ENCODE results near the gene ATP13A1.
"Not testable (repeated sequence)": the region's sequence is repeated elsewhere in the genome, so short reads cannot be mapped to it uniquely, and the experiment has no call there.

ATP13A1 gene

GRCh38 chr19:19663256-19664120 lies at the start of gene ATP13A1:
Gene ATP13A1, minus strand, starts transcription at chr19:19663676. Its CDS starts 10 bp downstream, at chr19:19663666.
- peak; percentile 98 for DNase-seq

GRCh38 chr19:19711934-19712828 lies 48.7 kb upstream of the ATP13A1 start:
- DNase-seq = no peak

- no peak for DNase-seq
These were observed 47.9 kb upstream of the ATP13A1 start for GRCh38 chr19:19711306-19711933.

GRCh38 chr19:19710506-19710905 lies 47.0 kb upstream of the ATP13A1 start:
- DNase-seq = no peak

DNA sequence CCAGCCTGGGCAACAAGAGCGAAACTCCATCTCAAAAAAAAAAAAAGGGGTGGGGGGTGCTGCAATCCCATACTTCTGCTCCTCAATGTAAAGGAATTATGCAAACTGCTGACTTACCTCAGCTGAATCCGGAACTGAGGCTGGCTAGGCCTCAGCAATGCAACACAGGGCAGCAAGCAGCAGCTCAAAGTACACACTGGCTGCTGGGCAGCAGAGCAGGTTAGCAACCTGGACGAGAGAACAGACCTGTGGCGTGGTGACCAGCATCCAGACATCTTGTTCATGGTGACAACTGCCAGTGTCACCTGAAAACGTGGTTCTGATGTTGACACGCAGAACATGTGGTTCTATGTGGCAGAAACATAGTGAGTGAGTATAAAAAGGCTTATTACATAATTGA lies 41.4 kb upstream of the ATP13A1 start:
- no peak for DNase-seq

GRCh38 chr19:19700493-19700892 lies 37.0 kb upstream of the ATP13A1 start:
- DNase-seq = not testable (repeated sequence)

- no peak for DNase-seq
These were observed 34.1 kb upstream of the ATP13A1 start for GRCh38 chr19:19697589-19697988.

GRCh38 chr19:19696386-19696785 lies 32.9 kb upstream of the ATP13A1 start:
- no peak for DNase-seq

DNA sequence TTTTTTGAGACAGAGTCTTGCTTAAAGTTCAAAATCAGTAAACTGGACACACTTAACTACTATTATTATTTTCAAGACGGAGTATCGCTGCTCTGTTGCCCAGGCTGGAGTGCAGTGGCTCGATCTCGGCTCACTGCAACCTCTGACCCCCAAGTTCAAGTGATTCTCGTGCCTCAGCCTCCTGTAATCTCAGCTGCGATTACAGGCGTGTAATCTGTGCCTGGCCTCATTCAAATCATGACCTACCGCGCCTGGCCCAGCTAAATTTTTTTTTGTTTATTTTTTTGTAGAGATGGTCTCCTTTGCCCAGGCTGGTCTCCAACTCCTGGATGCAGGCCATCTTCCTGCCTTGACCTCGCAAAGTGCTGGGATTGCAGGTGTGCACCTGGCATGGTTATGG lies 28.2 kb upstream of the ATP13A1 start:
- DNase-seq = no peak

GRCh38 chr19:19689023-19689422 lies 25.5 kb upstream of the ATP13A1 start:
- DNase-seq = not testable (repeated sequence)

- peak; percentile 17 for DNase-seq
These were observed 23.6 kb upstream of the ATP13A1 start for GRCh38 chr19:19687090-19687489.

GRCh38 chr19:19686580-19686979 lies 23.1 kb upstream of the ATP13A1 start:
- DNase-seq = no peak

- DNase-seq = not testable (repeated sequence)
These were observed 22.6 kb upstream of the ATP13A1 start for GRCh38 chr19:19686119-19686518.

- DNase-seq = no peak
These were observed 15.9 kb upstream of the ATP13A1 start for GRCh38 chr19:19679176-19680073.

DNA sequence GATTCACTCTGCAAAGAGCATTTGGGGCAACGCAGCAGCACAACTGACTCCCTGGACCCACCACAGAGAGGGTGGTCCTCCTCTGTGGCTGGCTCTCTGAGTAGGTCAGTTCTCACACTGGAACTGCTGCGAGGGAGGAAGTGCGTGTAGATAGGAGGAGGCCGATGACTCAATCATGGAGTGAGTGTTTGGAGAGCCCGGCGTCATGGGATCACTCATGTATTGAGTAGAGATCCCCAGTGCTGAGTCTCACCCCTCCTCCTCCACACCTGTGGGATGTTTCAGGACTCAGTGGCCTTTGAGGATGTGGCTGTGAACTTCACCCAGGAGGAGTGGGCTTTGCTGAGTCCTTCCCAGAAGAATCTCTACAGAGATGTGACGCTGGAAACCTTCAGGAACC lies 14.1 kb upstream of the ATP13A1 start:
- DNase-seq = no peak

- DNase-seq = no peak
These were observed 10.8 kb upstream of the ATP13A1 start for GRCh38 chr19:19674315-19674714.

- DNase-seq = no peak
These were observed 9.3 kb upstream of the ATP13A1 start for GRCh38 chr19:19672816-19673215.

DNA sequence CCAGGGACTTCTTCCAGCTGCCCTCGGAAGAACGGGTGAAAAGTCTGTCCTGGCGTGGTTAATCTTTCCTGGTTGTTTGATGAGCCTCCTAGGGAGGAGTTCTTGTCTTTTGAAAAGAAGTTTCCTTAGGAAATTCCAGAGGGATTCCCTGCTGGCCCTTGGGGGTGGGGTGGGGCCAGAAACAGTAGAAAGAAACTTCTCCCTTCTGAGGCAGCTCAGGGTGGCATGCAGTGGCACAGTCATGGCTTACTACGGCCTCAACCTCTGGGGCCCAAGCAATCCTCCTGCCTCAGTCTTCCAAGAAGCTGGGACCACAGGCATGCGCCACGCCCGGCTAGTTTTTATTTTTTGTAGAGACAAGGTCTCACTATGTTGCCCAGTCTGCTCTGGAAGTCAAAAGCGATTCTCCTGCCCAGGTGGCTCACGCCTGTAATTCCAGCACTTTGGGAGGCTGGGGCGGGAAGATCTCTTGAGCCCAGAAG lies 6.6 kb upstream of the ATP13A1 start:
- no peak for DNase-seq

DNA sequence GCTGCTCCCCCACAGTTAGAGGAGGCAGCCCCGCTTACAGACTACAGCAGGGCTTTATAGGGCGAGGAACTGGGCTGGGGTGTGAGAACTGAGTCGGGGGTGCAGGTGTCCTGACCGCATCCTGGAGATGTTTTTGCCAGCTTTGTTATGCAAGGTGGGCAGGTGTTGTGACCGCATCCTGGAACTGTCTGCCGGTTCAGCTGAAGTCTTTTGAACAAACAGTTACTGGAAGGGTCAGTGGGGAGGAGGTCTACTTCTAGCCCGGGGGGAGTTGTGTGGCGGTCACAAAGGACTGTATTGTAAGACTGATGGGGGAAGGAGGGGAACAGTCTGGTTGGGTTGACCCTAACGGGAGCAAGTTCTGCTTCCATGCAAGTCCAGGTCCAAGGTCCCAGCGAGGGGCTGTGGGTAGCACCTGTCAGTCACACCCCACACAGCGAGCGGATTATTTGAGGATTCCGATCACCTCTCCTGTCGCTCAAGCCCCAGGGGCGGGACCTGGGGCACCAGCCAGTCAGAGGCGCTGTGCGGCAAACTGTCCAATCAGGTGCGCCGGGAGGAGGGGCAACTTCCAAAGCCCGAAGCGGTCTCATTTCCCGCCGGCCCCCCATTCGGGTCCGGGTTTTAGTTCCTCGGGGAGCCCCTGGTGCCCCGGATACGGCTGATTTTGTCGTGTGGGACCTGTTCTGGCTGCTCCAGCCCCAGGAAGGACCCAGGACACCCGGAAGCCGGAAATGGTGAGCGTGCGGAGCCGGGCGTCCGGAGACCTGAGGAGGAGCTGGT lies 4.9 kb upstream of the ATP13A1 start, which contains the start of gene ZNF101:
Gene ZNF101, plus strand, starts transcription at position 610 of the 783 bp plus-strand sequence. Its CDS starts 125 bp downstream, at position 735.
- peak; percentile 99 for DNase-seq

DNA sequence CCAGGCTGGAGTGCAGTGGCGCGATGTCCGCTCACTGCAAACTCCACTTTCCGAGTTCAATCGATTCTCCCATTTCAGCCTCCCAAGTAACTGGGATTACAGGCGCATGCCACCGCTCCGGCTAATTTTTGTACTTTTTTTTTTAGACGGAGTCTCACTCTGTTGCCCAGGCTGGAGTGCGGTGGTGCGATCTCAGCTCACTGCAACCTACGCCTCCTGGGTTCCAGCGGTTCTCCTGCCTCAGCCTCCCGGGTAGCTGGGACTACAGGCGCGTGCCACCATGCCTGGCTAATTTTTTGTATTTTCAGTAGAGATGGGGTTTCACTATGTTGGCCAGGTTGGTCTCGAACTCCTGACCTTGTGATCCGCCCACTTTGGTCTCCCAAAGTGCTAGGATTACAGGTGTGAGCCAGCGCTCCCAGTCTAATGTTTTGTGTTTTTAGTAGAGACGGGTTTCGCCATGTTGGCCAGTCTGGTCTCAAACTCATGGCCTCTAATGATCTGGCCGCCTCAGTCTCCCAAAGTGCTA lies 2.0 kb upstream of the ATP13A1 start:
- not testable (repeated sequence) for DNase-seq

DNA sequence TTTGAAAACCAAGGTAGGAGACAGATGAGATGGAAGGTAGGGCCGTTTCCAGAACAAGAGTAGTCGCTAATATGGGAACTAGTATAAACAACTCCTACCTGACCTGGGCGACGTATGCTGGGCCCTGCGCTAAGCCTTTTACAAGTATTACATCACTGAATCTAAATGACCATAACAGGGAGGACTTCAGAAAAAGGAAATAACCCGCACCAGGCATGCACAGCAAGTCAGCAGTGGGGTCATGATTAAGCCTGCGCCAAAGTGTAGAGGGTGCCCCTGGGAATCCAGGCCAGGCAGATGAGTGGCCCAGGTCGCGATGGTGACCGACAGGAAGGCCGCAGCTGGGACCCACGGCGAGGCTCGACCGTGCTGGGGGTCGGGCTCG lies 613 bp downstream of the ATP13A1 start:
- DNase-seq = no peak

All from activated CD4-positive, alpha-beta T cell treated with anti-CD3 and anti-CD28 coated beads, Interleukin-10, Interleukin-2, amounts not matched to agents 100 ng/mL and 50 ng/mL, durations not matched to agents 16 hours and 8 hours (primary cell).